ENCODE data around the gene ATP6V1E1.

The ATP6V1E1 gene

DNA sequence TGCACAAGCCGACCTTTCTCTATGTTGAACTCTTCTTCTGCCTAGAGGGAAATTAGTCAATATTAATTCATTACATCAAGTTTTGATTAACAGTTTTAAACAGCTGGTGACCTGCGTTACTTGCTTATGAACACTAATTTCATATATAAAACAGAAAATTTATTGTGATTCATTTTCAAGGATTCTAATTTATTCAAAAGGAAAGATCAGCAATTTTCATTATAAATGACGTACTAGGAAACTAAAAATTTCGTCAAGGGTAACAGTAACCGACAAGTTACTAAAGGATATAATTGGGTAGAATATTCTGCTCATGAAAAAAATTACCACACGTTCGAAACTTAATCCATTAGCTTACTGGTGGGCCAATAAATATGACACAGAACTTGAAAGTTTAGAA is 15.3 kb downstream of the ATP6V1E1 start:
- no peak overlapping the region for H3K4me3 ChIP-seq (ENCODE audit: low read depth, low read length)
- in situ Hi-C loops (cut with HindIII; ENCODE audit: low sequenced_read_pairs), result no loop called here
- no peak for DNase-seq (ENCODE audit: low read depth, low spot score)
- TF ChIP-seq, protein P1, sequence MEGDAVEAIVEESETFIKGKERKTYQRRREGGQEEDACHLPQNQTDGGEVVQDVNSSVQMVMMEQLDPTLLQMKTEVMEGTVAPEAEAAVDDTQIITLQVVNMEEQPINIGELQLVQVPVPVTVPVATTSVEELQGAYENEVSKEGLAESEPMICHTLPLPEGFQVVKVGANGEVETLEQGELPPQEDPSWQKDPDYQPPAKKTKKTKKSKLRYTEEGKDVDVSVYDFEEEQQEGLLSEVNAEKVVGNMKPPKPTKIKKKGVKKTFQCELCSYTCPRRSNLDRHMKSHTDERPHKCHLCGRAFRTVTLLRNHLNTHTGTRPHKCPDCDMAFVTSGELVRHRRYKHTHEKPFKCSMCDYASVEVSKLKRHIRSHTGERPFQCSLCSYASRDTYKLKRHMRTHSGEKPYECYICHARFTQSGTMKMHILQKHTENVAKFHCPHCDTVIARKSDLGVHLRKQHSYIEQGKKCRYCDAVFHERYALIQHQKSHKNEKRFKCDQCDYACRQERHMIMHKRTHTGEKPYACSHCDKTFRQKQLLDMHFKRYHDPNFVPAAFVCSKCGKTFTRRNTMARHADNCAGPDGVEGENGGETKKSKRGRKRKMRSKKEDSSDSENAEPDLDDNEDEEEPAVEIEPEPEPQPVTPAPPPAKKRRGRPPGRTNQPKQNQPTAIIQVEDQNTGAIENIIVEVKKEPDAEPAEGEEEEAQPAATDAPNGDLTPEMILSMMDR (IDR thresholded peaks at IDR 0.05; ENCODE audit: low read depth, low read length), result no peak

DNA sequence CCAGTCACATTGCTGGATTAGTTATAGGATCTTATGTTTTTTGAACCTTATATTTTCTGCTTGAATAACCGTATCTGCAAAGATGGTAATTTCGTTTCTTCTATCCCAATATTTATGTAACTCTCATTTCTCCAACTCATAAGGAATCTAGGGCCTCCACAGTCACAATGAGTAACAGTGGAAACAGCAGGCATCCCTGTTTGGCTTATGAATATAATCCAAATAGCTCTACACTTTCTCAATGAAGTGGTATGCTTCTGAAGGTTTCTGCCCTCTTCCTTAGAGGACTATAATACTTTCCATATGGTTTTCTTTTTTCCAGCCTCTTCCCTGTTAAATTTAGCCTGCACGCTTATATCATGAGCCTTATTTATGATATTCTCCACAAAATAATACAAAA is 16.5 kb downstream of the ATP6V1E1 start:
- DNase-seq (ENCODE audit: low read depth, low spot score), result no peak
- in situ Hi-C loops (cut with HindIII; ENCODE audit: low sequenced_read_pairs), result no loop called here
- TF ChIP-seq, protein P1 (IDR thresholded peaks at IDR 0.05; ENCODE audit: low read depth, low read length), result no peak
- H3K4me3 ChIP-seq (ENCODE audit: low read depth, low read length), result no peak overlapping the region

GRCh38 chr22:17607891-17608521 is 20.5 kb downstream of the ATP6V1E1 start:
- in situ Hi-C loops (cut with HindIII; ENCODE audit: low sequenced_read_pairs), result no loop called here
- TF ChIP-seq, protein P1 (IDR thresholded peaks at IDR 0.05; ENCODE audit: low read depth, low read length), result no peak
- no peak overlapping the region for H3K4me3 ChIP-seq (ENCODE audit: low read depth, low read length)
- no peak for DNase-seq (ENCODE audit: low read depth, low spot score)

DNA sequence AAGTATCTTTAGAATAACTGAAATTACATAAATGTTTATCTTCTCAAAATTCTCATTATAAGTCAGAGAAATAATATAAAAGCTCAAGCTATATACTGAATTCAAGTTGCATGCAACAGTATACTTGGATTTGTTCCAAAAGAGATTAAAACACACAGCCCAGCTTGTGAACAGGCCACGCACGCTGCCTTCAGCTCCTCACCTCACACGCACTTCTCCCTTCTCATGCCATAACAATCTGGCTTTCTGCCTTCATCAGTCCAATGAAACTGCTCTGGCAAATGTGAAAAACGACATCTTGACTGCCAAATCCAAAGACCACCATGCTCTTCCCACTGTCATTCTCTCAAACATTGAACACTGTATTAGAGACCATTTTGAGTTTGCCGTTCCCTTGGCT is 22.1 kb downstream of the ATP6V1E1 start:
- no peak for DNase-seq (ENCODE audit: low read depth, low spot score)
- TF ChIP-seq, protein P1 (IDR thresholded peaks at IDR 0.05; ENCODE audit: low read depth, low read length), result no peak
- H3K4me3 ChIP-seq (ENCODE audit: low read depth, low read length), result no peak overlapping the region
- in situ Hi-C loops (cut with HindIII; ENCODE audit: low sequenced_read_pairs), result no loop called here

- TF ChIP-seq, protein P1 (IDR thresholded peaks at IDR 0.05; ENCODE audit: low read depth, low read length), result no peak
- in situ Hi-C loops (cut with HindIII; ENCODE audit: low sequenced_read_pairs), result no loop called here
- DNase-seq (ENCODE audit: low read depth, low spot score), result no peak
- H3K4me3 ChIP-seq (ENCODE audit: low read depth, low read length), result no peak overlapping the region
These were observed 24.9 kb downstream of the ATP6V1E1 start for GRCh38 chr22:17603668-17604067.

DNA sequence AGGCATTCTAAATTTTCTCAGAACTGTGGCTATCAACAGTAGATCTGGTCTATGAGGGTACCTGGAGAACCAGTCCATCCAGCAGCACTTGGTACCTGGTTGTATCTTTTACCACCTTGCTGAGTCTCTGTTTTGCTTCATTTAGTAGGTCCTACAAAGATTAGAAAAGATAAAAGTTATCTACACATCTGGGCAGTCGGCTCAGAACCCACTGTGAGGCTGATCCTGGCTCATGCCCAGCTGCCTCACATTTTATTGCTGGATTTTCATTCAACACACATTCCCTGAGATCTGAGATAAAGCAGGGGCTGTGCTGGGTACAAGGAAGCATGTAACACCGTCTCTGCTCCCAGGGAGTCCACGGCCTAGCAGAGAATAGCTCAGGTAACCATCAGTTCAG is 27.5 kb downstream of the ATP6V1E1 start:
- TF ChIP-seq, protein P1 (IDR thresholded peaks at IDR 0.05; ENCODE audit: low read depth, low read length), result no peak
- in situ Hi-C loops (cut with HindIII; ENCODE audit: low sequenced_read_pairs), result no loop called here
- no peak overlapping the region for H3K4me3 ChIP-seq (ENCODE audit: low read depth, low read length)
- DNase-seq (ENCODE audit: low read depth, low spot score), result no peak

All from astrocyte of the spinal cord (primary cell).